ENCODE measurements around the gene TMEM95.

The TMEM95 gene, protein sequence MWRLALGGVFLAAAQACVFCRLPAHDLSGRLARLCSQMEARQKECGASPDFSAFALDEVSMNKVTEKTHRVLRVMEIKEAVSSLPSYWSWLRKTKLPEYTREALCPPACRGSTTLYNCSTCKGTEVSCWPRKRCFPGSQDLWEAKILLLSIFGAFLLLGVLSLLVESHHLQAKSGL
- total RNA-seq = 0 to 1.3 (median 0.10) reads per million in 9 experiments

DNA sequence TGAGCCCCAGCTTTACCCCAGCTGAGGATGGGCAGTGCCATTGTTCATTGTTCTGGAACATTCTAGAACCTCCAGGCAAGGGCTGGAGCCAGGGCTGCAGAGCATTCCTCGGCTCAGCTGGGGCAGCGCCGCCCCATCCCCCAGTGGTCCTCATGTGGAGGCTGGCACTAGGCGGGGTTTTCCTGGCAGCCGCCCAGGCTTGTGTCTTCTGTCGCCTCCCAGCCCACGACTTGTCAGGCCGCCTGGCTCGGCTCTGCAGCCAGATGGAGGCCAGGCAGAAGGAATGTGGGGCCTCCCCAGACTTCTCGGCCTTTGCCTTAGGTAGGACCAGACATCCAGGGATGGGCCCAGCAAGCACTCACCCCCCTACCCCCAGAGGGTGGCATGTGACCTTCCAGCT, at the start of gene TMEM95:
TMEM95 (plus strand) TSS at position 104 of the 400 bp plus-strand sequence; CDS start at position 153, 49 bp downstream.
- no peak for ATAC-seq (replicated peaks)
- DNase-seq = no peak
- Mint-ChIP-seq H3K27me3 (no peaks in the 10 kb centered on the region), H3K4me3 (peak within 1 kb of the TSS in 1 of 2 donors; percentile 92), H3K4me1 (ENCODE audit: low read depth in 2 of 2) (peaks cover 32 to 34% of the 10 kb centered on the region in 2 donors), H3K36me3 (ENCODE audit: insufficient read depth) (peaks cover 23% of the 10 kb centered on the region), H3K9me3 (no peaks in the 10 kb centered on the region), H3K27ac (peak within 1 kb of the TSS; percentile 63 to 91)

DNA sequence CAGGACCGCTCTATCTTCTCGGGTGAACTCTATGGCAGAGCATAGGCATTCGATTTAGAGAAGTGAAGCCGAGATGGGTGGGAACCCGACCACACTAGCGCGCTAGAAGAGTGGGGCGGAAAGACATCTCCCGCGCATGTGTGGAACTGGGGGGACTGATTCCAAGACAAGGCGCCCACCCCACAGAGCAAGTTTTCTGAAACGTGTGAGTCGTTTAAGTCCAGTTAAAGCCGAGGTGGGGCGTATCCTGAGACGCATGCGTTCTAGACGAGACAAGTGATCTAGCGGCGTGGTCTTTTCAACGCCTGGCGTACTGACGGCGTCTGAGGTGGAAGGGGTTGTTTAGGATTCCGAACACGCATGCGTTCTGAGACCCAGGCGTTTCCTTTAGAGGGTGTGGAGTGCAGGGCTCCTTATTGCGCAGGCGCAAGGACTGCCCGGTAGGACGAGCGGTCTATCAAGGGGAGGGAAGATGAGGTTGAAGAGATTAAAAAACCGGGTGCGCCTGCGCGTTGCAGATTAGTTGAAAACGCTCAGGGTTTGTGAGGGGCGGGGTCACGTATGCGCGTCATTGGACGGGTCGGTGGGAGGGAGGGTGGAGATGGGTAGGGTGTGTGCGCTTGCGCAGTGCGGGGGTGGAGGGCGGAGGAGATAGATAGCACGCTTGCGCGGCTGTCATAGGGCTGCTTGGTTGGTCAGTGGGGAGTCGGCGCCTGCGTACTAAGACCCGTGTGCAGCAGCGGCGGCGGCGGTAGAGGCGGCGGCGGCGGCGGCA, 47.9 kb upstream of the TMEM95 start, which contains the start of gene EIF5A:
EIF5A (plus strand) TSS at position 718 of the 775 bp plus-strand sequence. CDS start 2,008 bp downstream, outside the sequence.
- H3K27me3 Mint-ChIP-seq = no peaks in the 10 kb centered on the region
- ATAC-seq (replicated peaks) (peak; percentile 64), DNase-seq (peak; percentile 99 to 100 (median 99))
- no peaks in the 10 kb centered on the region for H3K9me3 Mint-ChIP-seq
- peaks cover 53% of the 10 kb centered on the region for H3K36me3 Mint-ChIP-seq (ENCODE audit: insufficient read depth)
- H3K27ac Mint-ChIP-seq = peak within 1 kb of the TSS; percentile 92 to 99
- H3K4me1 Mint-ChIP-seq (ENCODE audit: low read depth in 2 of 2) = peaks cover 30 to 34% of the 10 kb centered on the region in 2 donors
- H3K4me3 Mint-ChIP-seq = peak within 1 kb of the TSS; percentile 82 to 90

DNA sequence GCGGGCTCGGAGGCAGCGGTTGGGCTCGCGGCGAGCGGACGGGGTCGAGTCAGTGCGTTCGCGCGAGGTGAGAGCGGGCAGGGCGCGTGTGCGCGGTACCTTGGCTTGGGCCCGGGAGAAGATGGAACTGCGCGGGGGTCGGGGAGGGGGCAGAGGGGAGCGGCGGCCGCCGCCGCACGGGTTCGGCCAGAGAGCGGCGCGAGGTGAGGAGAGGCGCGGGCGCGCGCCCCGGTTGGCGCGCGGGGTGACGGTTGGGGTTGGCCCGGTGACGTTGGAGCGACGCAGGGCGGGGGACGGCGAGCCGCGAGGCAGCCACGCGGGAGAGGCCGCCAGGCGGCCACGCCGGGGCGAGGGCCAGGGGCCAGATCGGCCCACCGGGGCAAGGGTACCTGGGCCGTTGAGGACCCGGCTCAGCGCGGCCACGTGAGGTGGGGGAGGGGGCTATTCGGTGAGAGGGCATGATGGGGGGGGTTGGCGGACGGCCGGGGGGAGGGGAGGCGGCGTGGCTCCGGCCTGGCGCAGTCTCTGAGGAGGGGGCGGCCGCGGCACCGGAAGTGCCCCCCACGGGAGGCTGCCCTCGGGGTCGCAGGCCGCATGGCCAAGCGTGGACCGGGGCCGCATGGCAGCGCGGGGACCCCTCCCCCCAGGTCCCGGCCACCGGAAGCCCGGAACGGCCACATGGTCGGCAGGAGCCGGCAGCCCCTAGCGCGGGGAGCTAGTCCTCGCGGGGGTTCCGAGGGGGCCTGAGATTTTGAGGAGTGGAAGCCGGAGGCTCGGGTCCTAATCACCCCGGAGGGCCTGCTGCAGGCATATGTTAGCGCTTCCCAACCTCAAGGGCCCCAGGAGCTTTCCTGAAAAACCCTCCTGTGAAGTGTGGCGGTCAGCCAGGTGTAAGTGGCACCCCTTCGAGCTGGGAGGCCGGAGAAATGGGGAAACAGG, 47.0 kb upstream of the TMEM95 start:
- Mint-ChIP-seq H3K9me3 (no peaks in the 10 kb centered on the region), H3K27ac (peak overlapping the region; percentile 92 to 99), H3K4me3 (peak overlapping the region; percentile 82 to 90), H3K4me1 (ENCODE audit: low read depth in 2 of 2) (peaks cover 38 to 41% of the 10 kb centered on the region in 2 donors), H3K36me3 (ENCODE audit: insufficient read depth) (peaks cover 62% of the 10 kb centered on the region), H3K27me3 (no peaks in the 10 kb centered on the region)
- DNase-seq (peak; percentile 36 to 57 (median 53)), ATAC-seq (replicated peaks) (peak; percentile 9)

DNA sequence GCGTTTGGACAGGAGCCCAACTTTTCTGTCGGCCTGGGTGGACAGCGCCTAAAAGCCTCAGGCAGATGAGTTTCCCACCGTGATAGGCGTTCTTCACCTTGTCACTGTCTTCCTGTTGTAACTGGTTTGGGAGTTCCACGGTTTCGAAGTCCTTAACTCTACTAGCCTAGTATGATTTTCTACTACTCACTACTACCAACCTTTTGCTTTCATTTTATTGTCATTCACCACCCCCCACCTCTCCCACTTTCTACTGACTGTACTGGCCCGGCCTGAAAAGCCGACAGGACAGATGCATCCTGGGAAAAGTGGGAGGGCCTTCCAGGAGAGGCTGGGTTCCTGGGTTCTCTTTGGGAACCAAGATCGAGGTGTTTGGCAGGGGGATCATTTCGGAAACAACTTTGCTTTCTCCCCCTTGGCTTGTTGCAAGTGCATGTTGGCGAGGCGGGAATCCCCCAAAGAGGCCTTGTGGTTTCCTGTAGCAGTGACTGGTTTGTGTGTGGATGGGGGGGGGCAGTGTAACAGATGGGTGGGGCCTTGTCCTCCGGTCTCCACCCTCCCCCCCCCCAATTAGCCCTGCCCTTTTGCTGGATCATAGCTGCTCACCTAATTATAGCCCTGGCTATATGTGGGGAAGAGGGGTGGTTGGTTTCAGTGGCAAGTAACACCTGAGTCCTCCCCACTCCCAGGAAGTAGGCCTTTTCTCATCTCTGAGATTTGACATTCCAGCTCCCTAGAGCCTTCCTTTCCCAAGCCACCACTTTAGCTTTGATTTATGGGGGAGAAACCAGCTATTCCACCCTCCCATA, 46.1 kb upstream of the TMEM95 start:
- Mint-ChIP-seq H3K36me3 (ENCODE audit: insufficient read depth) (peaks cover 70% of the 10 kb centered on the region), H3K4me1 (ENCODE audit: low read depth in 2 of 2) (peaks cover 45 to 49% of the 10 kb centered on the region in 2 donors)

DNA sequence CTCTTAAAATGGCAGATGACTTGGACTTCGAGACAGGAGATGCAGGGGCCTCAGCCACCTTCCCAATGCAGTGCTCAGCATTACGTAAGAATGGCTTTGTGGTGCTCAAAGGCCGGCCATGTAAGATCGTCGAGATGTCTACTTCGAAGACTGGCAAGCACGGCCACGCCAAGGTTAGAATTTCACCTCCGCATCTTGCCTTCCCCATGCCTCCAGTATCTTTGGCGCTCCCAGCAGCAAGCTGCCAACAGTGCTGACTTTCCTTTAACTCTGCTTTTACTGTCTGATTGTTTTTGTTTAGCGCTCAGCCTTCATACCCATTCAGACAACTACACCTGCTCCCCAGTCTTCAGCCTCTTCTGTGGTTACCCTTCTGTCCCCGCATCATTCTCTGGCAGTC, 45.3 kb upstream of the TMEM95 start:
- Mint-ChIP-seq H3K27ac (peak overlapping the region; percentile 92 to 99), H3K36me3 (ENCODE audit: insufficient read depth) (peaks cover 78% of the 10 kb centered on the region), H3K9me3 (no peaks in the 10 kb centered on the region), H3K4me3 (peak overlapping the region; percentile 82 to 90), H3K4me1 (ENCODE audit: low read depth in 2 of 2) (peaks cover 53 to 55% of the 10 kb centered on the region in 2 donors), H3K27me3 (no peaks in the 10 kb centered on the region)
- DNase-seq = no peak
- ATAC-seq (replicated peaks) = no peak

More for the DNA sequence above, 46.1 kb upstream of the TMEM95 start:
- DNase-seq = peak; percentile 82 to 85 (median 83)
- peak overlapping the region; percentile 82 to 90 for H3K4me3 Mint-ChIP-seq
- peak overlapping the region; percentile 92 to 99 for H3K27ac Mint-ChIP-seq
- H3K27me3 Mint-ChIP-seq = no peaks in the 10 kb centered on the region
- H3K9me3 Mint-ChIP-seq = no peaks in the 10 kb centered on the region
- ATAC-seq (replicated peaks) = peak; percentile 40

DNA sequence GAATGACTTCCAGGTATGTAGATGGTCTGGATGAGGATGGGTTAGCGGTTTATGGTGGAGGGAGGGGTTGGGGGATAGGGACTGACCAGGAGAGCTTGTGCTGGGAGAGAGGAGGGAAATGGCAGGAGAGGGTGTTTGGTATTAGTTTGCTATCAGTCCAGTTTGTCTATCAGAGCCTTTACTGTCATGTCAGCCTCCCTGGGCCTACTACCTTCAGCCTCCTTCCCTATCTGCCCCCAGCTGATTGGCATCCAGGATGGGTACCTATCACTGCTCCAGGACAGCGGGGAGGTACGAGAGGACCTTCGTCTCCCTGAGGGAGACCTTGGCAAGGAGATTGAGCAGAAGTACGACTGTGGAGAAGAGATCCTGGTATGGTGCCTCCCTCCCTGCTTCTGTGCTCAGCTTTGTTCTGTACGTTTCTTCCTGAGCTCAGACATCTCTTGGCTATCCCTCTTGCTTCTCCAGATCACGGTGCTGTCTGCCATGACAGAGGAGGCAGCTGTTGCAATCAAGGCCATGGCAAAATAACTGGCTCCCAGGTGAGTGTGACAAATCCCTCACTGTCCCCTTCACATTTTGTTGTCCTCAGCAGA, 43.7 kb upstream of the TMEM95 start:
- ATAC-seq (replicated peaks) = no peak
- Mint-ChIP-seq H3K9me3 (no peaks in the 10 kb centered on the region), H3K27me3 (no peaks in the 10 kb centered on the region), H3K27ac (peak overlapping the region; percentile 92 to 99), H3K4me1 (ENCODE audit: low read depth in 2 of 2) (peaks cover 61 to 62% of the 10 kb centered on the region in 2 donors), H3K36me3 (ENCODE audit: insufficient read depth) (peaks cover 89% of the 10 kb centered on the region), H3K4me3 (peak overlapping the region; percentile 82 to 90)
- no peak for DNase-seq

DNA sequence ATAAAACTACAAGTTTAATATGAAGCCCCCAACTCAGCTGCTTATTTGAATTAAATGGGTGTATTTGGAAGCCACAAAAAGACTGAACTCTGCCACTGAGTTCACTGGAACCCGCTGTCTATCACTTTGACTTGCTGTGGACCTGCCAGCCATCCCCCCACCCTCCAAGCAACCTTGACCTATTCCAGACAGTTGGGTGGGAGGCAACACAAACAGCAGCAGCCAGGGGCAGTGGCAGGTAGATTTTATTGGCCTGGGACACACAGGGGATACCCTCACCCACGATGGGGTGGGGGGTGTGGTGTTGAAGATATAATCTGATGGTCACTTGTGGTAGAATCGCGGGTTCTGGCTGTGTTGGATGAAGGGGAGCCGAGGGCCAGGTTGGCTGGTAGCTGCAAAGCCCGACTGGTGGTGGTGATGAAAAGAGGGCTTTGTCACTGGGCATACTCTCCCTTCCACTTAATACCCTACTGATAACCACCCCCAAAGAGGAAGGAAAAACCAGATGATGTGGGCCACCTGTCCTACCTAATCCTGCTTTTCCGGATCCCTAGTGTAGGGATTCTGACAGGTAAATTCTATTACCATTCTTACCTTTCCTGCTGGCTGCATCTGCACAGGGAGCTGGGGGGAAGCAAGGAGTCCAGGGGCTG, 42.4 kb upstream of the TMEM95 start:
- Mint-ChIP-seq H3K36me3 (ENCODE audit: insufficient read depth) (peaks cover 81% of the 10 kb centered on the region), H3K27ac (peak overlapping the region; percentile 96), H3K27me3 (no peaks in the 10 kb centered on the region), H3K4me1 (ENCODE audit: low read depth in 2 of 2) (peaks cover 57 to 65% of the 10 kb centered on the region in 2 donors), H3K9me3 (no peaks in the 10 kb centered on the region), H3K4me3 (peak overlapping the region; percentile 13 to 90)
- no peak for DNase-seq
- no peak for ATAC-seq (replicated peaks)

DNA sequence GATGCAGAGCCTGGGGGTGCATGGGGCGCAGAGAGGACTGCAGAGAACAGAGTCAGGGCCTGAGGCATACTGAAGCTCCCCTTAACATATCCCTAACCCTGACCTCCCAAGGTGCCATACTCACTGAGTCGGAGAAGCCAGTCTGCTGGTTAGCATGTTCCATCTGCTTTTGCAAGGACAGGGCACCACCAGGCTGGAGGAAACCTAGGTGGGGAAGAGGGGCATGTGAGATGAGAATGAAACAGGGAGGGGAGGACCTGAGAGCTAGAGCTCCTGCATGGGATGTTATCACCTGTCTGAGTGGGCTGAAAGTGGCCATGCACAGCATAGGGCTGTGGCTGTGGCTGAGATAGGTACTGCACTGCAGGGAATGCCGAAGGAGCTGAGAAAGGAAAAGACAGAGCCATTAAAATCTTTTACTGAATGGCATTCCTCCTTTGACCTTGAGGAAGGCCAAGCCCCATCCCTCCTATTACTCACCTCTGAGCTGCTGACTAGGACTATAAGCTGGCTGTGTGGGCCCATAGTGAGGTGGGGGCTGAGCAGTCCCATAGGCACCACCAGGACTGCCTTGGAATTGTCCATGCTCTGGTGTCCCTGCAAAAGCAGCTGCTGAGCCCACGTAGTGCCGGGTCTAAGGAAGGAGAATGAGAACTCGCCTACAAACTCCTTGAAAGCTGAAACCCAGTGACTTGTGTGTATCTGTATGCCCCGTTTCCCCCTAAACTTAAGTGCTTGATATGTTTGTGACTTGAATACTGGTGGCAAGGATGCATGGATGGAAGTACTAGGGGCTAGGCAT, 41.7 kb upstream of the TMEM95 start:
- peak overlapping the region; percentile 33 to 90 for H3K4me3 Mint-ChIP-seq
- H3K4me1 Mint-ChIP-seq (ENCODE audit: low read depth in 2 of 2) = peaks cover 57 to 65% of the 10 kb centered on the region in 2 donors
- ATAC-seq (replicated peaks) (no peak), DNase-seq (no peak)
- peak overlapping the region; percentile 96 for H3K27ac Mint-ChIP-seq
- H3K9me3 Mint-ChIP-seq = no peaks in the 10 kb centered on the region
- H3K27me3 Mint-ChIP-seq = no peaks in the 10 kb centered on the region
- H3K36me3 Mint-ChIP-seq (ENCODE audit: insufficient read depth) = peaks cover 78% of the 10 kb centered on the region

DNA sequence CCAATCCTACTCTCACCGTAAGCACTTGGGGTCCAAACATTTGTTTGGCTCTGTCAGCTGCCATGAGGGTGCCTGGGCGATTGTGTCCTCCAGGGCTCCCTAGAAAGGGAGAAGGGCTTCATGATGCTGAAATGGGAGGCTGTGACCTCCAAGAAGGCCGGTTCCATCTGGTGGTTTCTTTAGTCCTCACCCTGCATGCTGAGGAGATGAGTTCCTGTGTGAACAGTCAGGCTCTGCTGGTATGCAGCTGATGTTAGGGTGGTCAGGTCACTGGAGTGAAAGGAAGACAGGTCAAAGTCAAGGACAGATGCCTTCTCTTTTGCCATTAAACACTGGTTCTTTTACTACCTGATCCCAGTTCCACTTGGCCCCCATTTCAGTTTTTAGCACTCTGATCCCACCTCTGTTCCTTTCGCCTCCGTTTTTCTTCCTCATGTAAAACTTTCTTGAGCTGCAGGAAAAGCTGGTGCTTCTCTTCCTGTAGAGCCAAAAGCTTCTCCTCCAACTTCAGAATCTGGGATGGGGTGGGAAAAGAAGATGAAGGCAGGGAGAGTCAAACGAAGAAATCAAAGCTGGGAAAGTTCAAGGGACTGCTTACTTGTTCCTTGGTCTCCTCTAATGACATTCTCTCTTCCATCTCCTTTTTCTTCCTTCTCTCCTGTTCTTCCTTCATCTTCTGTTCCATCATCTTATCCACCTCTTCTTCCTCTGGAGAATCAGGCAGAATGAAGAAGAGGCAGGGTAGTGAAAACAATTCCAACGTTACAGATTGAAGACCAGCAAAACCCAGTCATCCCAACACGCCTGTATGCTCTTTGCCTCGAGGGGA, 40.9 kb upstream of the TMEM95 start:
- H3K27me3 Mint-ChIP-seq = no peaks in the 10 kb centered on the region
- H3K4me1 Mint-ChIP-seq (ENCODE audit: low read depth in 2 of 2) = peaks cover 51 to 59% of the 10 kb centered on the region in 2 donors
- peak overlapping the region; percentile 96 for H3K27ac Mint-ChIP-seq
- ATAC-seq (replicated peaks) = no peak
- no peak for DNase-seq
- peak overlapping the region; percentile 90 to 93 for H3K4me3 Mint-ChIP-seq
- no peaks in the 10 kb centered on the region for H3K9me3 Mint-ChIP-seq
- H3K36me3 Mint-ChIP-seq (ENCODE audit: insufficient read depth) = peaks cover 70% of the 10 kb centered on the region

DNA sequence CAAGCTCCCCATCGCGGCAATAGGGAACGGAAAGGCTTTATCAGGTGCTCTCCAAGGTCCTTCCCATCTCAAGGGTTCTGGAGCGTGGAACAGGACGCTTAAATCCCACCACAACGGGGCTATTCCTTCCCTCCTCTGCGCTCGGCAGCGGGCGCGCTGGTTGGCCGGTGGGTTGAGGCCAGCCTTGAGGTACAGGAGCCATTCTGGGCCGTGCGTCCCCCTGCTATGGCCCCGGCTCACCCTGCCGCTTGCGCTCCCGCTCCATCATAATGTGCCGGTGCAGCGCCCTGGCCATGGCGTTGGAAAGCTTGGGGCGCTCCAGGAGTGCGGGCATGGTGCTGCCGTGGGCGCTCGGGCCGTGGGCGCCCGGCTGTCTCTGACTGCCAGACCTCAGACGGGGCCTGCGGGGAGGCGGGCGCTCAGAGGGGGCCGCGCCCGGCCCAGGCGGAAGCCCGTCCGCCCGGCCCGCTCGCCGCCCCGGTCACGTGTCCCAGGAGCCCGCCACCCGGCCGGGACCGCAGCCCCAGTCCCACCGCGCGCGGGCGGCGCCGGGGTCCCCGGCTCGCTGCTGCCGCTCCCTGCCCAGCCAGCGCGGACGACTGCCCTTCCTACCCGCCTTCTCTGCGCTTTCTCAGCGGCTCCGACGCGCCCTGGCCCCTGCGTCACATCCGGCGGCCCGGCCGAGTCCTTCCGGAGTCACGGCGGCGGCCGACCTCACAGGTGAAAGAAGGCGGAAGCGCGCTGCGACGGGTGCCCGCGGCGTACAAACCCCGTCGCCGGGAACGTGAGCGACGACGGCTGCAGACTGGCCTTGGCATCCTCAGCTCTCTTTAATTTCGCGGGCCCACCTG, 40.0 kb upstream of the TMEM95 start, which contains the start of gene GPS2:
GPS2 (minus strand) TSS at position 642 of the 851 bp plus-strand sequence; CDS start at position 334, 308 bp downstream.
- DNase-seq (peak; percentile 93 to 95 (median 93)), ATAC-seq (replicated peaks) (peak; percentile 91)
- peaks cover 44 to 51% of the 10 kb centered on the region in 2 donors for H3K4me1 Mint-ChIP-seq (ENCODE audit: low read depth in 2 of 2)
- H3K27me3 Mint-ChIP-seq = no peaks in the 10 kb centered on the region
- no peaks in the 10 kb centered on the region for H3K9me3 Mint-ChIP-seq
- peaks cover 62% of the 10 kb centered on the region for H3K36me3 Mint-ChIP-seq (ENCODE audit: insufficient read depth)
- H3K27ac Mint-ChIP-seq = peak within 1 kb of the TSS; percentile 96
- H3K4me3 Mint-ChIP-seq = peak within 1 kb of the TSS; percentile 90 to 93
